GM23338 (cell line): Measurements from ENCODE around the gene FRAS1. TPM values are rescaled to one million over a fixed set of nuclear protein-coding genes. Genes with fewer than 3 reads are reported as not detected.

Source experiments
- ATAC-seq: fragments of 200-7000 bp; cut with Tn5 transposase; 3 replicates; pipeline ENCODE4 v1.9.1; 2020
- DNase-seq: peaks from one replicate; pipeline ENCODE4 v3.0.0-alpha.2; 2015; ENCODE audit warnings: low spot score
- H2AFZ ChIP-seq: fragments of 200-600 bp; sonication (generic); 2 replicates; pipeline ENCODE4 v1.8.0; 2016; ENCODE audit warnings: antibody characterized with exemption, mild to moderate bottlenecking, moderate library complexity
- H3F3A ChIP-seq: fragments of 200-600 bp; sonication (generic); replicated peaks from 2 replicates; pipeline ENCODE4 v1.8.0; 2017; ENCODE audit warnings: antibody characterized with exemption, mixed run types, low read depth
- H3K27ac ChIP-seq: fragments of 200-600 bp; sonication (generic); 2 replicates; pipeline ENCODE4 v1.6.1; 2016; ENCODE audit warnings: low read depth
- H3K27me3 ChIP-seq: fragments of 200-600 bp; sonication (generic); 2 replicates; pipeline ENCODE4 v1.8.0; 2016; ENCODE audit warnings: mild to moderate bottlenecking, mixed run types, moderate library complexity; ENCODE audit not compliant: insufficient read depth
- H3K36me3 ChIP-seq: fragments of 200-600 bp; sonication (generic); 2 replicates; pipeline ENCODE4 v1.8.0; 2016; ENCODE audit warnings: mild to moderate bottlenecking; ENCODE audit not compliant: insufficient read depth
- H3K4me1 ChIP-seq: fragments of 200-600 bp; sonication (generic); 2 replicates; pipeline ENCODE4 v1.8.0; 2016; ENCODE audit warnings: mild to moderate bottlenecking, moderate library complexity; ENCODE audit not compliant: insufficient read depth
- H3K4me2 ChIP-seq: fragments of 200-600 bp; sonication (generic); 2 replicates; pipeline ENCODE4 v1.7.1; 2017; ENCODE audit warnings: mixed run types
- H3K4me3 ChIP-seq: fragments of 200-600 bp; sonication (generic); 2 replicates; pipeline ENCODE4 v1.6.1; 2016; ENCODE audit warnings: mixed run types
- H3K79me2 ChIP-seq: fragments of 200-600 bp; sonication (generic); replicated peaks from 2 replicates; pipeline ENCODE4 v1.8.0; 2017; ENCODE audit warnings: mild to moderate bottlenecking; ENCODE audit not compliant: insufficient read depth
- H3K9me2 ChIP-seq: fragments of 200-600 bp; sonication (generic); 2 replicates; pipeline ENCODE4 v1.8.0; 2017; ENCODE audit not compliant: insufficient read depth
- H4K20me1 ChIP-seq: fragments of 200-600 bp; sonication (generic); replicated peaks from 2 replicates; pipeline ENCODE4 v1.8.0; 2017; ENCODE audit warnings: mild to moderate bottlenecking; ENCODE audit not compliant: insufficient read depth
- H3K27ac Mint-ChIP-seq: 2 replicates; pipeline ENCODE4 v1.8.0; 2020; ENCODE audit warnings: inconsistent platforms, mild to moderate bottlenecking, moderate library complexity, mixed read lengths
- H3K27me3 Mint-ChIP-seq: 3 replicates; pipeline ENCODE4 v1.8.0; 2022; ENCODE audit warnings: low read depth, mild to moderate bottlenecking, moderate library complexity, mixed read lengths, inconsistent platforms; ENCODE audit not compliant: insufficient read depth, poor library complexity
- H3K36me3 Mint-ChIP-seq: 3 replicates; pipeline ENCODE4 v1.8.0; 2021; ENCODE audit warnings: low read depth, mild to moderate bottlenecking, inconsistent platforms, moderate library complexity, mixed read lengths
- H3K4me1 Mint-ChIP-seq: 3 replicates; pipeline ENCODE4 v1.8.0; 2020; ENCODE audit warnings: mild to moderate bottlenecking, inconsistent platforms, mixed read lengths
- H3K4me3 Mint-ChIP-seq: 3 replicates; pipeline ENCODE4 v1.8.0; 2021; ENCODE audit warnings: moderate library complexity, mild to moderate bottlenecking, inconsistent platforms, mixed read lengths
- H3K9me3 Mint-ChIP-seq: 3 replicates; pipeline ENCODE4 v1.8.0; 2020; ENCODE audit warnings: moderate library complexity, mild to moderate bottlenecking, inconsistent platforms, mixed read lengths
- ETS1 ChIP-seq: IDR thresholded peaks from 2 replicates; pipeline ENCODE4 v1.6.1; 2016; ENCODE audit warnings: antibody characterized with exemption
- EZH2 ChIP-seq: fragments of 200-600 bp; sonication (generic); IDR thresholded peaks from one replicate; pipeline ENCODE4 v1.8.0; 2017; ENCODE audit warnings: antibody characterized with exemption, mild to moderate bottlenecking, low read depth; ENCODE audit not compliant: unreplicated experiment
- NANOG ChIP-seq: IDR thresholded peaks from 2 replicates; pipeline ENCODE4 v1.6.1; 2016; ENCODE audit warnings: antibody characterized with exemption, borderline replicate concordance
- POLR2AphosphoS5 ChIP-seq: IDR thresholded peaks from 2 replicates; pipeline ENCODE4 v1.6.1; 2016; ENCODE audit warnings: antibody characterized with exemption, low read depth
- REST ChIP-seq: IDR thresholded peaks from one replicate; pipeline ENCODE4 v1.6.1; 2018; ENCODE audit warnings: antibody characterized with exemption; ENCODE audit not compliant: unreplicated experiment
- STAT1 ChIP-seq: IDR thresholded peaks from one replicate; pipeline ENCODE4 v1.6.1; 2016; ENCODE audit warnings: antibody characterized with exemption; ENCODE audit not compliant: unreplicated experiment
- ZNF114 ChIP-seq: fragments of 250-450 bp; sonication (Bioruptor Pico); IDR thresholded peaks from 2 replicates; pipeline ENCODE4 v1.5.0; 2020; ENCODE audit warnings: mild to moderate bottlenecking, moderate library complexity
- ZNF331 ChIP-seq: fragments of 250-450 bp; sonication (Bioruptor Pico); IDR thresholded peaks from 2 replicates; pipeline ENCODE4 v1.5.0; 2020; ENCODE audit warnings: low read depth, mild to moderate bottlenecking, moderate library complexity
- ZNF462 ChIP-seq: fragments of 250-450 bp; sonication (Bioruptor Pico); IDR thresholded peaks from 2 replicates; pipeline ENCODE4 v1.5.0; 2020; ENCODE audit warnings: mild to moderate bottlenecking, moderate library complexity
- polyA plus RNA-seq: library from polyadenylated mRNA; unstranded; fragments of >200 nt; fragmentation: Nextera tagmentation; extraction: Ambion mirVana; gene quantifications from 2 replicates; pipeline ENCODE4 v1.2.1, GENCODE V29; 2016
- total RNA-seq: library from RNA; depleted of rRNA; stranded (reverse); fragments of >200 nt; shearing (Covaris generic); gene quantifications from 2 replicates; pipeline ENCODE4 v1.2.3, GENCODE V29; 2014

FRAS1 gene
- total and polyA plus RNA-seq, 2 experiments from 2014 or later, result 12.4 to 108 TPM

GRCh38 chr4:78167510-78167909, 110.4 kb downstream of the FRAS1 start (continued):
- TF ChIP-seq REST, result no peak
- no peak for TF ChIP-seq ETS1
- TF ChIP-seq NANOG, result no peak
- TF ChIP-seq EZH2, result no peak
- TF ChIP-seq ZNF114, result no peak
- no peak for TF ChIP-seq STAT1
- TF ChIP-seq ZNF331, result no peak
- TF ChIP-seq POLR2AphosphoS5, result no peak

- no peak overlapping the region for H3K4me3 Mint-ChIP-seq
These were observed 110.9 kb downstream of the FRAS1 start for GRCh38 chr4:78168029-78168428.

More at GRCh38 chr4:78168029-78168428, 110.9 kb downstream of the FRAS1 start:
- H3K4me3 ChIP-seq, result no peak overlapping the region
- H4K20me1 ChIP-seq, result peaks cover 8% of the 10 kb centered on the region
- no peaks in the 10 kb centered on the region for H3K27me3 ChIP-seq
- no peak overlapping the region for H3K4me2 ChIP-seq
- Mint-ChIP-seq H3K27ac (no peak overlapping the region), H3K36me3 (no peaks in the 10 kb centered on the region; the same call in 2 of the 3 replicates), H3K4me1 (peaks cover 55% of the 10 kb centered on the region), H3K9me3 (no peaks in the 10 kb centered on the region), H3K27me3 (peaks cover 4% of the 10 kb centered on the region)
- H3K4me1 ChIP-seq, result peaks cover 39% of the 10 kb centered on the region
- H3K9me2 ChIP-seq, result no peaks in the 10 kb centered on the region
- H3K79me2 ChIP-seq, result peaks cover 82% of the 10 kb centered on the region
- no peak for ATAC-seq
- no peaks in the 10 kb centered on the region for H3K36me3 ChIP-seq
- H2AFZ ChIP-seq, result no peak overlapping the region
- no peak for DNase-seq
- H3F3A ChIP-seq, result no peaks in the 10 kb centered on the region
- no peak for TF ChIP-seq ZNF462
- H3K27ac ChIP-seq, result no peak overlapping the region
